ENCODE results near the gene GPR62. TPM values are rescaled to one million over a fixed set of nuclear protein-coding genes. Genes with fewer than 3 reads are reported as not detected.

GPR62 gene
- total and polyA plus RNA-seq, 4 experiments from 2014 or later = not detected

DNA sequence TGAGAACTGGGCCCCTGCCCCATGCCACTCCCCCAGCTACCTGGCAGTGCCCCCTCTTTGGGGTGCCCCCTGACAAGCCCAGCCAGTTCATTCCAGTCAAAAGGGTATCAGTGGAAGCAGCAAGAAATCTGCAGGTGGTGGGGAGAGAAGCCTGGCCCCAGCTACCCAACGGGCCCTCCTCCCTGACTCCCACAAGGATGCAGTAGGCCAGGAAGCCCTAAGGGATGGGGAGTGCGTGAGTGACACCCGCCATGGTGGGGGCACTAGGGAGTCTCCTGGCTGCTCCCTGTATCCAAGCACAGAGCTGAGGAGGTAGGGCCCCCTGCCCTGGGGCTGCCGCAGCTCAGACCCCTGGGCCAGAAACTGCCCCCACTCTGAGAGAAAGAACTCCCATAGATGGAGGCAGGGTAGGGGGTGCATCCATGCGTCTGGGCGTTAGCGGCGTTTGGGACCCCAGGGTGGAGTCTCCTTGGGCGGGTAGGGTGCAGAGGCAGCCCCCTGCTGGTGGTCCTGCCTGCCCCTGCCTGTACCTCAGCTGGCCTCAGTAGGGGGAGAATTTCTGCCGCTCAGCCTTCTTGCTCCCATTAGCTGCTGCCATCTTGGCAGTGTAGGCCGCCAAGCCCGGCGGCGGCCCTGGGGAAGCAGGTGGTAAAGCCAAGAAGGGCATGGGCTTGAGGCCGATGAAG lies 2.5 kb downstream of the GPR62 start:
- Mint-ChIP-seq H3K27me3 (peaks cover 5 to 12% of the 10 kb centered on the region in 2 donors), H3K36me3 (peaks cover 6 to 15% of the 10 kb centered on the region in 2 donors), H3K9me3 (no peaks in the 10 kb centered on the region), H3K27ac (no peak overlapping the region), H3K4me1 (peaks cover 0 to 8% (median 4%) of the 10 kb centered on the region in 4 donors), H3K4me3 (no peak overlapping the region)
- H3K27ac ChIP-seq (ENCODE audit: low read depth, low read length) = no peak overlapping the region
- peaks cover 15% of the 10 kb centered on the region for H3K4me1 ChIP-seq (ENCODE audit: insufficient read depth, low read length)
- DNase-seq = no peak
- intact Hi-C loops (cut with micrococcal nuclease) = loop anchor here (2.0 kb wide), 1 partner anchor 15 kb away; the partner anchor contains the start of gene PARP3
- no peaks in the 10 kb centered on the region for H3K36me3 ChIP-seq (ENCODE audit: insufficient read depth, low read length)
- no peaks in the 10 kb centered on the region for H3K9me3 ChIP-seq (ENCODE audit: control insufficient read depth in 1 of 2, low read length in 2 of 2)
- ChIA-PET POLR2A (ENCODE audit: partially characterized antibody) (interaction anchor here (1.8 to 2.3 kb wide), 2 partner anchors 10 to 16 kb away, joined by 5 to 9 read pairs; partner anchors contain the start of genes ABHD14A, ABHD14B and PCBP4), CTCF (ENCODE audit: partially characterized antibody) (interaction anchor here (1.4 kb wide), 1 partner anchor 16 kb away, joined by 8 read pairs; the partner anchor contains the start of gene ABHD14B)
- H3K27me3 ChIP-seq (ENCODE audit: insufficient read depth, low read length) = peaks cover 8% of the 10 kb centered on the region
- H3K4me3 ChIP-seq (ENCODE audit: low read length in 2 of 2) = no peak overlapping the region

DNA sequence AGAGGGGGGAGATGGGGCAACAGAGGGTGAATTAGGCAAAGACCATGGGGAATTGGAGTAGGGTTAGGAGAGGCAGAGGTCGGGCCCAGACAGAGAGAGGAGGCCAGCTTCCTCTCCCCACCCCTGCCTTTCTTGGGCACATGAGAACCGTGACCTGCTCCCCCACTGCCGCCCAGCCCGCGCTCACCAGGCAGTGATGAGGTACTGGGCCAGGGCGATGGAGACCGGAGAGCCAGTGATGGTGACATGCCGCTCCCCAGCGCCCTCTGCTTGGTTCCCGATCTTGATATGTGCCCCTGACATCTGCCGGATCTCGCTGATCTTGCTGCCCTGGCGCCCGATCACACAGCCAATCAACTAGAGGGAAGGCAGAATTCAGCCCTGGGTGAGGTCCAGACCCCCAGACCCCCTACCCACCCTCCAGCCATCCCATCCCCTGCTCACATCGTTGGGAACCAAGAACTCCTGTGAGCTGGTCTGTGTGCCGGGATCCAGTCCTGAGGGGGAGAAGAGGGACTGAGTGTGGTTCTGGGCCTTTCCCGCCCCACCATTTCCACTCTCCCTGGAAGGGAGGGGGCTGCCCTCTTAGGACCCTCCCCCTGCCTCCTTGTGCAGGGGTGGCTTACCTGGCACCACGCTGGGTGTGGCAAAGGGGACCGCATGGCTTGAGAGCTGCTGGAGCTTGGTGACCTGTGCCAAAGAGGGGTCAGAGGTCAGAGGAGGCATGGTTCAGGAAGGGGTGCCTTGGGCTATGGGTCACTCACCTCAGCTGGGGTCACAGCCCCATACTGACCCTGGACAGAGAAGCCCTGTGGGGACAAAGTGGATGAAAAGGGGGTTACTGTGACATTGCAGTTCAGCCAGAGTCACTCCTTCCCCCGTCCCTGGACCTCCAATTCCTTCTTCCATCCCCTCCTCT lies 3.7 kb downstream of the GPR62 start:
- CTCF ChIA-PET (ENCODE audit: partially characterized antibody) = interaction anchor here (0.7 kb wide), 1 partner anchor 1417 kb away, joined by 3 read pairs; no protein-coding TSS in a partner anchor
- H3K27me3 ChIP-seq (ENCODE audit: insufficient read depth, low read length) = peaks cover 8% of the 10 kb centered on the region

DNA sequence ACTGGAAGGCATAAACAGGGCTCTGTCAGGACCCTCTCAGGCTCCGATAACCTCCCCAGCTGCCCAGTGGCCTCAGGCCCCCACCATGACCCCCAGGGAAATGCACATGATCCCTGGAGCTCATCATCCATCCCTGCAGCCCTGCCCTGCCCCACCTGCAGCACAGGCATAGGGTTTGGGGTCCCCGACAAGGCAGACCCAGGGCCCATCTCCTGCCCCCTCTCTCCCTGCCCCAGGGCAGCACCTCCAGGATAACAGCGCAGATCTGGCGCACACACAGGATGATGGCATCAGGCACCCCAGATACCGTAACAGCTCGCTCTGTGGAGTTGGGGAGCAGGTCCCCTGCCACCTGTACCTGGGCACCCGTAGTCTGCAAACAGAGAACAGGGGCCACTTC lies 4.5 kb downstream of the GPR62 start:
- H3K4me1 ChIP-seq (ENCODE audit: insufficient read depth, low read length) = peaks cover 15% of the 10 kb centered on the region
- H3K4me3 ChIP-seq (ENCODE audit: low read length in 2 of 2) = no peak overlapping the region
- no peak overlapping the region for H3K27ac Mint-ChIP-seq
- H3K9me3 Mint-ChIP-seq = no peaks in the 10 kb centered on the region
- ChIA-PET POLR2A (ENCODE audit: partially characterized antibody) (no interaction called here), CTCF (ENCODE audit: partially characterized antibody) (no interaction called here)
- peaks cover 0 to 6% (median 1%) of the 10 kb centered on the region in 4 donors for H3K4me1 Mint-ChIP-seq
- H3K27me3 ChIP-seq (ENCODE audit: insufficient read depth, low read length) = peaks cover 8% of the 10 kb centered on the region
- H3K27me3 Mint-ChIP-seq = peaks cover 2% of the 10 kb centered on the region in 2 donors
- H3K9me3 ChIP-seq (ENCODE audit: control insufficient read depth in 1 of 2, low read length in 2 of 2) = no peaks in the 10 kb centered on the region
- intact Hi-C loops (cut with micrococcal nuclease) = no loop called here
- H3K4me3 Mint-ChIP-seq = no peak overlapping the region
- H3K36me3 ChIP-seq (ENCODE audit: insufficient read depth, low read length) = no peaks in the 10 kb centered on the region
- H3K36me3 Mint-ChIP-seq = peaks cover 6 to 15% of the 10 kb centered on the region in 2 donors
- no peak overlapping the region for H3K27ac ChIP-seq (ENCODE audit: low read depth, low read length)
- no peak for DNase-seq

More for the DNA sequence above, 3.7 kb downstream of the GPR62 start:
- Histone ChIP-seq H3K9me3 (ENCODE audit: control insufficient read depth in 1 of 2, low read length in 2 of 2) (no peaks in the 10 kb centered on the region), H3K4me1 (ENCODE audit: insufficient read depth, low read length) (peaks cover 15% of the 10 kb centered on the region), H3K27ac (ENCODE audit: low read depth, low read length) (no peak overlapping the region), H3K4me3 (ENCODE audit: low read length in 2 of 2) (no peak overlapping the region), H3K36me3 (ENCODE audit: insufficient read depth, low read length) (no peaks in the 10 kb centered on the region)
- peaks cover 6 to 15% of the 10 kb centered on the region in 2 donors for H3K36me3 Mint-ChIP-seq
- H3K27me3 Mint-ChIP-seq = peaks cover 2 to 8% of the 10 kb centered on the region in 2 donors
- no peak for DNase-seq
- H3K4me3 Mint-ChIP-seq = no peak overlapping the region
- H3K9me3 Mint-ChIP-seq = no peaks in the 10 kb centered on the region
- POLR2A ChIA-PET (ENCODE audit: partially characterized antibody) = interaction anchor here (1.8 to 2.3 kb wide), 2 partner anchors 9 to 15 kb away, joined by 5 to 9 read pairs; partner anchors contain the start of genes ABHD14A, ABHD14B and PCBP4
- intact Hi-C loops (cut with micrococcal nuclease) = no loop called here
- H3K27ac Mint-ChIP-seq = no peak overlapping the region
- peaks cover 0 to 6% (median 4%) of the 10 kb centered on the region in 4 donors for H3K4me1 Mint-ChIP-seq

DNA sequence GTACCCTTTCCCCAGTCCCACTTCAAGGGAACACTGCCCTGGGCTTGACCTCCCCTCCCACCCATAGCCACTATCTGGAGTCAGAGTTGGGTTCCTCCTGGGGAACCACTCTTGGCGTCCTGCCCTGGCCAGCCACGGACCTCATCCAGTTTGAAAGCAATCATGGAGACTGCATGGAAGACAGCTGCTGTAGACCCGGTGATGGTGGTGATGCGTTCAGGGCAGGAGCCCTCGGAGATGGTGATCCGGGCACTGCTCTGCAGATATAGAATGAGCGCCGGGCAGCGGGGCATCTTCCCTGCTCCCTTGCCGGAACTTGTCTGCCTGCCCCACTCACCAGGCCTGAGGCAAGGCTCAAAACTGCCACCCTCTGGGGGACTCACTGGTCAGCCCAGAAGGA lies 5.2 kb downstream of the GPR62 start:
- Mint-ChIP-seq H3K4me1 (peaks cover 6 to 11% (median 7%) of the 10 kb centered on the region in 4 donors), H3K27ac (no peak overlapping the region), H3K9me3 (no peaks in the 10 kb centered on the region), H3K36me3 (peaks cover 6 to 15% of the 10 kb centered on the region in 2 donors), H3K4me3 (no peak overlapping the region), H3K27me3 (peaks cover 0 to 2% of the 10 kb centered on the region in 2 donors)
- CTCF ChIA-PET (ENCODE audit: partially characterized antibody) = no interaction called here
- H3K27ac ChIP-seq (ENCODE audit: low read depth, low read length) = no peak overlapping the region
- no peak for DNase-seq
- H3K4me3 ChIP-seq (ENCODE audit: low read length in 2 of 2) = no peak overlapping the region
- POLR2A ChIA-PET (ENCODE audit: partially characterized antibody) = interaction anchor here (1.3 kb wide), 1 partner anchor 13 kb away, joined by 3 read pairs; the partner anchor contains the start of gene ABHD14B
- H3K36me3 ChIP-seq (ENCODE audit: insufficient read depth, low read length) = no peaks in the 10 kb centered on the region
- H3K27me3 ChIP-seq (ENCODE audit: insufficient read depth, low read length) = peaks cover 1% of the 10 kb centered on the region
- H3K9me3 ChIP-seq (ENCODE audit: control insufficient read depth in 1 of 2, low read length in 2 of 2) = no peaks in the 10 kb centered on the region
- peaks cover 14% of the 10 kb centered on the region for H3K4me1 ChIP-seq (ENCODE audit: insufficient read depth, low read length)
- intact Hi-C loops (cut with micrococcal nuclease) = no loop called here

DNA sequence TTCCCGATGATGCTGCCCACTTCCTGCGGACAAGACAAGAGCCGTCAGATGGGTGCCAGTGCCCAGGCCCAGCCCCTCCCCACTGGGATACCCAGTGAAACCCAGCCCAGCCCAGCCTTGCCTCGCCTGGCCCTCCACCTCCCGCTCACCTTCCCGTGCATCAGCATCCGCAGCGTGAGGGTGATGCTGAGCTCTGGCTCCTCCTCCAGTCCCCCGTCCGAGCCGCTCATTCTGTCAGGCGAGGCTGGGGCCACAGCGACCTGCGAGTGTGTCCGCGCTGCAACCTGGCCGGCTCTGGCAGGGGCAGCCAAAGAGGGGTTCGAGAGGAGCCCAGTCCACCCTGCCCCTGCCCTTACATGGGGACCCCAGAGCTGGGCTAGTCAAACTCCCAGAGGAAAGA lies 5.8 kb downstream of the GPR62 start:
- H3K4me1 ChIP-seq (ENCODE audit: insufficient read depth, low read length) = peaks cover 14% of the 10 kb centered on the region
- no peaks in the 10 kb centered on the region for H3K27me3 ChIP-seq (ENCODE audit: insufficient read depth, low read length)
- ChIA-PET CTCF (ENCODE audit: partially characterized antibody) (interaction anchor here (1.2 kb wide), 1 partner anchor 13 kb away, joined by 5 read pairs; the partner anchor contains the start of gene ABHD14B), POLR2A (ENCODE audit: partially characterized antibody) (interaction anchor here (1.2 to 1.3 kb wide), 2 partner anchors 9 to 13 kb away, joined by 3 read pairs; partner anchors contain the start of gene ABHD14B)
- peaks cover 6 to 15% of the 10 kb centered on the region in 2 donors for H3K36me3 Mint-ChIP-seq
- H3K4me1 Mint-ChIP-seq = peaks cover 7 to 17% (median 9%) of the 10 kb centered on the region in 4 donors
- no peaks in the 10 kb centered on the region for H3K9me3 ChIP-seq (ENCODE audit: control insufficient read depth in 1 of 2, low read length in 2 of 2)
- H3K27me3 Mint-ChIP-seq = peaks cover 0 to 2% of the 10 kb centered on the region in 2 donors
- H3K9me3 Mint-ChIP-seq = no peaks in the 10 kb centered on the region
- no peak for DNase-seq
- no peak overlapping the region for H3K27ac ChIP-seq (ENCODE audit: low read depth, low read length)
- H3K4me3 ChIP-seq (ENCODE audit: low read length in 2 of 2) = no peak overlapping the region
- H3K4me3 Mint-ChIP-seq = no peak overlapping the region
- intact Hi-C loops (cut with micrococcal nuclease) = no loop called here
- H3K27ac Mint-ChIP-seq = no peak overlapping the region
- no peaks in the 10 kb centered on the region for H3K36me3 ChIP-seq (ENCODE audit: insufficient read depth, low read length)

DNA sequence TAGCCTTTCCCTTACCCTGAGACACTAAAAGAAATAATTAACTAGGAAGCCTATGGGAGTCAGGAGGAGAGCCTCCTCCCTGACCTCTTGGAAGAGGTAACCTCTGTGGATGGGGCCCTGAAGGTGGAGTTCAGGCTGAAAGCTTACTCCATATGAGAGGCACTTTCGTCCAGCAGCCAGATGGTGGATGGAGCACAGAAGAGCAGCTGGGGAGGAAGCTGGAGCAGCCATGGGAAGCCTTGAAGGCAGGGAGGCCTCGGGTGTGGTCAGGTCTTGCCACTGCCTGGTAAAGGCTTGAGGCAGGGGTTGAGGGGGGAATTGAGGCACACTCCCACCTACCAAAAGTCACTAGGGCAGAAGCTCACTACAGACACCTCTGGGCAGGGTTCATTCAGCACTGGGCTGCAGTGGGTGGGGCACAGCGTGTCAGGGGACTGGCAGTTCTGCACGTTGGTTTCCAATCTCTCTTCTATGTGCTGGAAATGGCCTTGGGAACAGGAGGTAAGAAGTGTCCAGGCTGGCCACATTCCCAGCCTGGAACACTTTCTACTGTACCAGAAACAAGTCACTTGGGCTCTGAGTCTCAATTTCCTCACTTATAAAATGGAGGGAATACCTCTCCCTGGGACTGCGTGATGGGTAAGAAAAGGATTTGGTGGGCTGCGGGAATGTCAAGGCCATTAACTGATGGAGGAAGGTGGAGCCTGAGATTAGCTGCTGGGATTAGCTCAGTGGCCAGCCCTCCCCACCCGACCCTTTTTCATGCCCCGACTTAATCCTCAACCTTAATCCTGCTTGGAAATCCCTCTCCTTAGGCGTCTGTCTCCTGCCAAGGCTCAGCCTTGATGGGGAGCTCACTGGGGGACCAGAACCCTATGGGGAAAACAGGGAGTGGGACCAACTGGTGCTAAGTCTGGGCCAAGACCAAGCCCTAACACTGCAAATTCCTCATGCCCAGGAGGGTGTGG lies 6.7 kb downstream of the GPR62 start:
- Histone ChIP-seq H3K36me3 (ENCODE audit: insufficient read depth, low read length) (no peaks in the 10 kb centered on the region), H3K27me3 (ENCODE audit: insufficient read depth, low read length) (no peaks in the 10 kb centered on the region), H3K4me3 (ENCODE audit: low read length in 2 of 2) (no peak overlapping the region), H3K4me1 (ENCODE audit: insufficient read depth, low read length) (peaks cover 14% of the 10 kb centered on the region), H3K9me3 (ENCODE audit: control insufficient read depth in 1 of 2, low read length in 2 of 2) (no peaks in the 10 kb centered on the region), H3K27ac (ENCODE audit: low read depth, low read length) (no peak overlapping the region)
- Mint-ChIP-seq H3K27me3 (peaks cover 0 to 2% of the 10 kb centered on the region in 2 donors), H3K36me3 (peaks cover 6 to 15% of the 10 kb centered on the region in 2 donors), H3K4me3 (no peak overlapping the region), H3K27ac (no peak overlapping the region), H3K9me3 (no peaks in the 10 kb centered on the region), H3K4me1 (peaks cover 7 to 19% (median 12%) of the 10 kb centered on the region in 4 donors)
- ChIA-PET CTCF (ENCODE audit: partially characterized antibody) (interaction anchor here (0.9 to 1.2 kb wide), 3 partner anchors 9 to 22 kb away, joined by 4 to 5 read pairs (median 4); partner anchors contain the start of genes ABHD14B and ACY1), POLR2A (ENCODE audit: partially characterized antibody) (interaction anchor here (0.6 to 1.3 kb wide), 4 partner anchors 9 to 13 kb away, joined by 3 to 7 read pairs (median 3); partner anchors contain the start of genes ABHD14A and ABHD14B)
- no peak for DNase-seq
- intact Hi-C loops (cut with micrococcal nuclease) = no loop called here

All from CD4-positive, alpha-beta memory T cell (primary cell).